Mesothelial cell of epicardium (in vitro differentiated cells): ENCODE results near the gene OAS3. TPM values are rescaled to one million over a fixed set of nuclear protein-coding genes. Genes with fewer than 3 reads are reported as not detected.

Experiments
- DNase-seq, 2 experiments: peaks; one replicate each; pipeline ENCODE4 v3.0.0; 2021; ENCODE audit warnings: low spot score in 2 of 2; ENCODE audit not compliant: unreplicated experiment in 2 of 2
- H3K27ac Mint-ChIP-seq: 2 replicates; pipeline ENCODE4 v1.8.0; 2021; ENCODE audit warnings: mixed read lengths
- H3K27me3 Mint-ChIP-seq: 2 replicates; pipeline ENCODE4 v1.8.0; 2021; ENCODE audit warnings: low read depth, mixed read lengths
- H3K36me3 Mint-ChIP-seq: 2 replicates; pipeline ENCODE4 v1.8.0; 2021; ENCODE audit warnings: mixed read lengths
- H3K4me1 Mint-ChIP-seq: 2 replicates; pipeline ENCODE4 v1.8.0; 2021; ENCODE audit warnings: mixed read lengths
- H3K4me3 Mint-ChIP-seq: 2 replicates; pipeline ENCODE4 v1.8.0; 2021; ENCODE audit warnings: mild to moderate bottlenecking, moderate library complexity, mixed read lengths
- H3K9me3 Mint-ChIP-seq: 2 replicates; pipeline ENCODE4 v1.8.0; 2021; ENCODE audit warnings: mixed read lengths
- CTCF ChIP-seq: fragments of 200-600 bp; sonication (generic); IDR thresholded peaks from one replicate; pipeline ENCODE4 v1.5.0; 2021; ENCODE audit warnings: antibody characterized with exemption; ENCODE audit not compliant: unreplicated experiment
- total RNA-seq: library from RNA; stranded (reverse); gene quantifications from 3 replicates; pipeline ENCODE4 v1.2.1, GENCODE V29; 2021

Gene OAS3
- total RNA-seq, 1 donor from 2014 or later: 6.5 TPM

GRCh38 chr12:112989806-112990205, 51.5 kb downstream of the OAS3 start:
- no peak for DNase-seq
- Mint-ChIP-seq H3K36me3 (no peaks in the 10 kb centered on the region), H3K9me3 (peaks cover 7% of the 10 kb centered on the region), H3K4me3 (no peak overlapping the region), H3K27ac (no peak overlapping the region), H3K4me1 (no peaks in the 10 kb centered on the region), H3K27me3 (peaks cover 30% of the 10 kb centered on the region)
- TF ChIP-seq CTCF: no peak

- no peak for DNase-seq
- peaks cover 50% of the 10 kb centered on the region for H3K27me3 Mint-ChIP-seq
Observed at GRCh38 chr12:112992541-112993398, 54.5 kb downstream of the OAS3 start.

DNA sequence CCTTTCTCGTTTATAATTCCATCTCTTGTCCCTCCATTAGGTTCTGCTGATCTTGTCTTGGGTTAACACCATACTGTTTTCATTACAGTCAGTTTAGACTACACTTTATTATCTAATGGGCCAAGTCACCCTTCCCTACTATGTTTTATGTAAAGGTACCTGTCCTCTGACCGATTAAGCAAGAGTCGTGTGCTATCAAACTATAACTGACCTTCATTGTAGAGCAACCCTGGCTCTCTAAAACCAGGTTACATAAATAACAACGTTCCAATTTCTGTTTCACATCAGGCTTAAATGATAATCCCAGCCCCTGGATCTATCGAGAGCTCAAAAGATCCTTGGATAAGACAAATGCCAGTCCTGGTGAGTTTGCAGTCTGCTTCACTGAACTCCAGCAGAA, 56.7 kb downstream of the OAS3 start:
- no peak for DNase-seq
- peaks cover 45% of the 10 kb centered on the region for H3K27me3 Mint-ChIP-seq
- H3K36me3 Mint-ChIP-seq: no peaks in the 10 kb centered on the region
- H3K9me3 Mint-ChIP-seq: peaks cover 9% of the 10 kb centered on the region
- TF ChIP-seq CTCF: no peak
- no peak overlapping the region for H3K27ac Mint-ChIP-seq
- H3K4me3 Mint-ChIP-seq: no peak overlapping the region
- no peaks in the 10 kb centered on the region for H3K4me1 Mint-ChIP-seq

More at GRCh38 chr12:112992541-112993398, 54.5 kb downstream of the OAS3 start:
- Mint-ChIP-seq H3K27ac (no peak overlapping the region), H3K4me3 (no peak overlapping the region), H3K36me3 (no peaks in the 10 kb centered on the region), H3K9me3 (peaks cover 3% of the 10 kb centered on the region), H3K4me1 (no peaks in the 10 kb centered on the region)
- peak; percentile 84 for TF ChIP-seq CTCF

- no peaks in the 10 kb centered on the region for H3K4me1 Mint-ChIP-seq
- H3K9me3 Mint-ChIP-seq: peaks cover 9% of the 10 kb centered on the region
- no peak overlapping the region for H3K27ac Mint-ChIP-seq
- H3K36me3 Mint-ChIP-seq: no peaks in the 10 kb centered on the region
- peaks cover 37% of the 10 kb centered on the region for H3K27me3 Mint-ChIP-seq
- DNase-seq: no peak
- no peak for TF ChIP-seq CTCF
- no peak overlapping the region for H3K4me3 Mint-ChIP-seq
Observed at GRCh38 chr12:112996501-112996900, 58.2 kb downstream of the OAS3 start.

- no peak for TF ChIP-seq CTCF
- Mint-ChIP-seq H3K9me3 (peaks cover 9% of the 10 kb centered on the region), H3K4me3 (no peak overlapping the region), H3K27me3 (peaks cover 41% of the 10 kb centered on the region), H3K27ac (no peak overlapping the region), H3K36me3 (no peaks in the 10 kb centered on the region), H3K4me1 (no peaks in the 10 kb centered on the region)
- DNase-seq: no peak
Observed at GRCh38 chr12:112997506-112997905, 59.2 kb downstream of the OAS3 start.
